Naive thymus-derived CD4-positive, alpha-beta T cell (primary cell): Measurements from ENCODE around the gene CCDC200. TPM values are rescaled to one million over a fixed set of nuclear protein-coding genes. Genes with fewer than 3 reads are reported as not detected.
"Not testable (repeated sequence)": the region's sequence is repeated elsewhere in the genome, so short reads cannot be mapped to it uniquely, and the experiment has no call there.

Source experiments
- ATAC-seq: fragments of 150-1000 bp; cut with Tn5 transposase; 2 replicates; pipeline ENCODE4 v1.10.0; 2021; ENCODE audit warnings: mild to moderate bottlenecking, moderate library complexity
- CTCF ChIA-PET: fragments of 350-600 bp; sonication (Branson Sonifier 250); formaldehyde crosslinking; loops from one replicate; lab custom pipeline; 2021; ENCODE audit warnings: antibody characterized with exemption; lab: Charles Lee
- POLR2A ChIA-PET: fragments of 350-600 bp; sonication (Branson Sonifier 250); formaldehyde crosslinking; loops from one replicate; lab custom pipeline; 2021; ENCODE audit warnings: antibody characterized with exemption, inconsistent platforms; lab: Charles Lee
- DNase-seq, 9 donors: peaks; one replicate each; pipeline versions ENCODE4 v3.0.0 to v3.0.0-alpha.2; 2020 to 2022; ENCODE audit warnings: mixed read lengths in 1 of 9
- H3K27ac ChIP-seq: one replicate; pipeline ENCODE4 v1.7.0; 2013; ENCODE audit warnings: mild to moderate bottlenecking, low read depth, low read length, moderate library complexity
- H3K27me3 ChIP-seq, 2 donors: one replicate each; pipeline ENCODE4 v1.7.0; 2013; ENCODE audit warnings: low read length in 2 of 2, mild to moderate bottlenecking in 2 of 2, moderate library complexity in 2 of 2; ENCODE audit not compliant: control insufficient read depth in 2 of 2, insufficient read depth in 2 of 2
- H3K36me3 ChIP-seq, 3 experiments: 1 replicate in 2 of 3; 2 replicates in 1 of 3; pipeline ENCODE4 v1.7.0; 2013; ENCODE audit warnings: low read length in 3 of 3, mild to moderate bottlenecking in 3 of 3, moderate library complexity in 1 of 3; ENCODE audit not compliant: insufficient read depth in 3 of 3, control insufficient read depth in 2 of 3
- H3K4me1 ChIP-seq, 2 donors: one replicate each; pipeline ENCODE4 v1.7.0; 2013; ENCODE audit warnings: low read length in 2 of 2, mild to moderate bottlenecking in 2 of 2, moderate library complexity in 1 of 2; ENCODE audit not compliant: control insufficient read depth in 2 of 2, insufficient read depth in 2 of 2
- H3K4me3 ChIP-seq: 2 replicates; pipeline ENCODE4 v1.7.0; 2013; ENCODE audit warnings: mild to moderate bottlenecking, low read length
- H3K9me3 ChIP-seq, 3 experiments: 1 replicate in 2 of 3; 2 replicates in 1 of 3; pipeline ENCODE4 v1.7.0; 2013; ENCODE audit warnings: low read length in 3 of 3; ENCODE audit not compliant: control insufficient read depth in 2 of 3
- H3K27ac Mint-ChIP-seq, 9 donors: one replicate each; pipeline ENCODE4 v1.8.0; 2020 to 2022; ENCODE audit warnings: mixed read lengths in 9 of 9, mild to moderate bottlenecking in 8 of 9, moderate library complexity in 5 of 9, inconsistent platforms in 2 of 9
- H3K27me3 Mint-ChIP-seq, 5 donors: one replicate each; pipeline ENCODE4 v1.8.0; 2021 to 2022; ENCODE audit warnings: mixed read lengths in 5 of 5, mild to moderate bottlenecking in 1 of 5
- H3K36me3 Mint-ChIP-seq, 5 donors: one replicate each; pipeline ENCODE4 v1.8.0; 2020 to 2022; ENCODE audit warnings: mixed read lengths in 5 of 5, mild to moderate bottlenecking in 3 of 5, inconsistent platforms in 1 of 5
- H3K4me1 Mint-ChIP-seq, 7 donors: one replicate each; pipeline ENCODE4 v1.8.0; 2020 to 2022; ENCODE audit warnings: mixed read lengths in 7 of 7, mild to moderate bottlenecking in 3 of 7, inconsistent platforms in 1 of 7
- H3K4me3 Mint-ChIP-seq, 10 donors: one replicate each; pipeline ENCODE4 v1.8.0; 2020 to 2022; ENCODE audit warnings: mild to moderate bottlenecking in 10 of 10, mixed read lengths in 10 of 10, moderate library complexity in 6 of 10, inconsistent platforms in 2 of 10
- H3K9me3 Mint-ChIP-seq, 11 donors: one replicate each; pipeline ENCODE4 v1.8.0; 2020 to 2022; ENCODE audit warnings: mixed read lengths in 11 of 11, mild to moderate bottlenecking in 4 of 11, inconsistent platforms in 1 of 11, moderate library complexity in 1 of 11
- intact Hi-C, 2 donors: fragments of 100-400 bp; cut with micrococcal nuclease; formaldehyde crosslinking; loops; one replicate each; pipeline ENCODE4 v1.15.1; 2023
- polyA plus RNA-seq, 2 donors: library from polyadenylated mRNA; unstranded; fragments of 300-500 nt; fragmentation: Illumina TruSeq; gene quantifications; one replicate each; pipeline ENCODE4 v1.2.3, GENCODE V29; 2021
- total RNA-seq, 6 experiments: library from RNA in 5 of 6; stranded (reverse) in 5 of 6; gene quantifications; 1 replicate in 5 of 6; 2 replicates in 1 of 6; pipeline ENCODE4 v1.2.3 and lab custom pipeline; 2021 to 2026

Gene CCDC200
- total RNA-seq (1 to 10 TPM in 2 of 5 experiments, under 1 TPM in 1, not detected in 2; 0.72 to 2.0 (median 1.7) TPM), polyA plus RNA-seq (1 to 10 TPM in 1 of 2 donors, not detected in 1; 1.3 TPM), total RNA-seq (lab: John Stamatoyannopoulos, UW) (2.0 reads per million, percentile 9 among the genes with 10 or more reads in this experiment)

- H3K4me1 Mint-ChIP-seq, H3K4me3 Mint-ChIP-seq, POLR2A ChIA-PET, H3K27ac ChIP-seq, H3K27me3 ChIP-seq, H3K4me3 ChIP-seq, H3K9me3 Mint-ChIP-seq, H3K9me3 ChIP-seq, H3K27ac Mint-ChIP-seq, H3K36me3 Mint-ChIP-seq, CTCF ChIA-PET, intact Hi-C loops, H3K27me3 Mint-ChIP-seq, H3K4me1 ChIP-seq, H3K36me3 ChIP-seq, DNase-seq, ATAC-seq: not testable (repeated sequence)
Observed at GRCh38 chr17:43228020-43228782, at the start of gene CCDC200. TSS of gene CCDC200 (minus strand) at chr17:43228623. CDS start at chr17:43228554, 69 bp downstream.

- CTCF ChIA-PET, H3K27me3 ChIP-seq, H3K9me3 ChIP-seq, POLR2A ChIA-PET, H3K4me1 Mint-ChIP-seq, H3K9me3 Mint-ChIP-seq, H3K4me1 ChIP-seq, H3K27ac ChIP-seq, H3K4me3 ChIP-seq, intact Hi-C loops, H3K27ac Mint-ChIP-seq, H3K27me3 Mint-ChIP-seq, H3K36me3 Mint-ChIP-seq, DNase-seq, H3K36me3 ChIP-seq: not testable (repeated sequence)
- H3K4me3 Mint-ChIP-seq = peak overlapping the region in 2 of 10 donors; percentile 59 to 65
- ATAC-seq = peak; percentile 20
Observed at GRCh38 chr17:43272914-43273313, 44.5 kb upstream of the CCDC200 start.

- intact Hi-C loops, H3K4me1 ChIP-seq, H3K4me1 Mint-ChIP-seq, H3K27me3 Mint-ChIP-seq, H3K4me3 ChIP-seq, H3K27ac ChIP-seq, H3K27me3 ChIP-seq, H3K9me3 ChIP-seq, ATAC-seq, CTCF ChIA-PET, H3K36me3 ChIP-seq, H3K9me3 Mint-ChIP-seq, POLR2A ChIA-PET, H3K36me3 Mint-ChIP-seq: not testable (repeated sequence)
- H3K4me3 Mint-ChIP-seq = peak overlapping the region in 5 of 10 donors; percentile 35 to 65 (median 59)
- H3K27ac Mint-ChIP-seq = peak overlapping the region in 1 of 9 donors; percentile 70
- DNase-seq = peak in 1 of 9 donors; percentile 6
Observed at GRCh38 chr17:43272483-43272882, 44.1 kb upstream of the CCDC200 start.

GRCh38 chr17:43270552-43271504 is 42.4 kb upstream of the CCDC200 start:
- H3K4me3 ChIP-seq, POLR2A ChIA-PET, H3K27me3 Mint-ChIP-seq, H3K36me3 Mint-ChIP-seq, H3K4me1 ChIP-seq, H3K4me3 Mint-ChIP-seq, H3K36me3 ChIP-seq, CTCF ChIA-PET, H3K27ac Mint-ChIP-seq, H3K9me3 Mint-ChIP-seq, H3K27ac ChIP-seq, H3K4me1 Mint-ChIP-seq, H3K9me3 ChIP-seq, H3K27me3 ChIP-seq, DNase-seq, intact Hi-C loops: not testable (repeated sequence)
- ATAC-seq = peak; percentile 16

- intact Hi-C loops, H3K27ac Mint-ChIP-seq, H3K4me1 Mint-ChIP-seq, H3K27me3 Mint-ChIP-seq, H3K4me1 ChIP-seq, H3K4me3 ChIP-seq, H3K4me3 Mint-ChIP-seq, POLR2A ChIA-PET, H3K36me3 ChIP-seq, H3K9me3 Mint-ChIP-seq, H3K9me3 ChIP-seq, H3K27me3 ChIP-seq, CTCF ChIA-PET, H3K27ac ChIP-seq, H3K36me3 Mint-ChIP-seq, ATAC-seq: not testable (repeated sequence)
- peak in 8 of 9 donors; percentile 39 to 71 (median 64) for DNase-seq
Observed at GRCh38 chr17:43246456-43246855, 18.0 kb upstream of the CCDC200 start.

GRCh38 chr17:43240596-43241352 is 12.4 kb upstream of the CCDC200 start:
- H3K4me3 Mint-ChIP-seq, H3K27ac Mint-ChIP-seq, POLR2A ChIA-PET, CTCF ChIA-PET, intact Hi-C loops, H3K4me3 ChIP-seq, H3K4me1 Mint-ChIP-seq, DNase-seq, H3K9me3 Mint-ChIP-seq, H3K27ac ChIP-seq, H3K36me3 Mint-ChIP-seq, H3K9me3 ChIP-seq, H3K36me3 ChIP-seq, H3K27me3 ChIP-seq, H3K27me3 Mint-ChIP-seq, H3K4me1 ChIP-seq: not testable (repeated sequence)
- ATAC-seq = peak; percentile 18
